ENCODE measurements around the gene TAS2R5.

GRCh38 chr7:141744131-141744530, 45.9 kb upstream of the TAS2R5 start:
- TF ChIP-seq CTCF (IDR thresholded peaks at IDR 0.05) (no peak), POLR2AphosphoS5 (IDR thresholded peaks at IDR 0.05) (no peak)

Measured in upper lobe of left lung (tissue), 4 donors.